NCI-H446 treated with DMSO at 0.1 percent for 48 hours (cell line): Measurements from ENCODE around the gene CD99L2.

Experiments
- DNase-seq: peaks from one replicate; lab custom pipeline; 2025; lab: John Stamatoyannopoulos, UW

The CD99L2 gene

DNA sequence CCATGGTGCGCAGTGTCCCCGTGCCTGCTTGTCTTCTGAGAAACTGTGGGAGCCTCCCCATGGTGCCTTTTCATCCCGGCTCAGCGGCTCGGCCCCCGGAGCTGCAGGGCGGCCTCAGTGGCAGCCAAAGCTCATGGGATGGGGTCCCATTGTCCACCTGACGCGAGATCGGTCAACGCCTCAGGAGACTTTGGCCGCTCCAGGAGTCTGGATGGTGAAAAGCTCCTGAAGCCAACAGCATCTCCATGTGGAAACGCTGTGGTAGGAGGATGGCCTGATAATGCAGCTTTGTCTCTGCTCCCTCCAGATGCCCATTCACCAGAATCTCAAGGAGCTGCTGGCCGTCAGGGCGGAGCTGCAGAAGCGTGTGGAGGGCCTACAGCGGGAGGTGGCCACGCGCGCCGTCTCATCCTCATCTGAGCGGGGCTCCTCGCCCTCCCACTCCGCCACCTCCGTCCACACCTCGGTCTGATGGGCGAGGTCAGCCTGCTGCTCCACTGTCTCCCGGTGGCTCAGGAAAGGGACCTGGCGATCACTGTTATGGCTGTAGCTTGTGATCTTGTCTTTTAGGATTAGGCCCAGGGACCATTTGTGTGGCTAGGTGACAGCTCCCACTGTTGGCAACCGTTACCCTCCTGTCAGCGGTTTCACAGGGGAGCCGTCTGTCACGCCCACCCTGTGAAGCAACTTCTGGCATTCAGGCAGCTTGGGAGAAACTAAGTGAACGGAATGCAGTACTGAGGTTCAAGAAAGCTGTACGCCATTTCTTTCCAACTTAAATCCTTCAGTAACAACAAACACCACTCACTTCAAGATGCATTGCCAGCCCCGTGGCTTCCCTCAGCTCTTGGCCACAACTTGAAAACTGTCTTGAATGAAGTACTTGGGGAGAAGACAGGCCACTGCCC, 136.0 kb downstream of the CD99L2 start:
- DNase-seq: no peak

DNA sequence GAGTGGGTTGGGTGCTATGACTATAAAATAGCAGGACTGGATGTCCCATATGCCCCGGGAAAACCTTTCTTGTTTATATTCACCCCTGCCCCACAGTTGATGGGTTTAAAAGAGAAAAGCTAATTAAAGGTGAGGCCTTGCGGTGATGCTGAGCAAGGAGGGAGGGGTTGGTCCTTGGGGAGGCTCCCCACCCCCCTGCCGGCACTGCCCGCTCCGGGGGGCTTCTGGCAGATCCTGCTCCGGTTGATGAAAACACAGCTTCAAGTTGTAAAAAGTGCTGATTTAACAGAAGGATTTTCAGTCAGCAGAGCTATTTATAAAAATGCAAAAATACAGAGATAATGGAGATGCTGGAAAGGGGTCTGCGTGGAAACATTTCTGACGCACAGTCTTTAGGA, 136.7 kb downstream of the CD99L2 start:
- no peak for DNase-seq

DNA sequence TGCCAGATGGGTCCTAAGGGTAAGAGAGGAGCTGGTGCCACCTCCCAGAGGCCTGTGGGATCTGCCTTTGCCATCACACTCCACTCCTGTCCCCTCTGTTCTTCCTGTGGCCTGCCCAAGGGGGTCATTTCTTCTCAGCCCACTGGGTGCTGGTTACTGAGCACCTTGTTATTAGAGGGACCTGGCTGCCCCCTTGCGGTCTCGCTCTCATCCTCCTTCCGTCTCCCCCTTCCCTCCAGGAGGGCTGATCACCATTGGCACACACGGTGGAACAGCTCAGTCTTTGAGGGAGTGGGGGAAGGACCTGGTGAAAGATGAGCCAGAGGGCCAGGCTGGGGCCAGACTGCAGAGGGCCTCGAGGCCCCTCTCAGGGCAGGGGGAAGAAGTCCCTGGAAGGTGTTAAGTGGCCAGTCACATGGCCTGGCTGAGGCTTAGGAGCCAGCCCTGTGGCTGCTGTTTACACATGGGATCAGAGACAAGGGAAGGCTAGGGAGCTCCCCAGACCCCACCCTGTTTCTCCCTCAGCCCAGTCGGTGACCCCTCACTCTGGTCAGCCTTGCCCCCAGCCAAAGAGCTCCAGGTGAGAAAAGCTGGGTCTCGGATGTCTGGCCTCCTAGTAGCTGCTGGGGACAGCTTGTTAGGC, 137.2 kb downstream of the CD99L2 start:
- DNase-seq: no peak

DNA sequence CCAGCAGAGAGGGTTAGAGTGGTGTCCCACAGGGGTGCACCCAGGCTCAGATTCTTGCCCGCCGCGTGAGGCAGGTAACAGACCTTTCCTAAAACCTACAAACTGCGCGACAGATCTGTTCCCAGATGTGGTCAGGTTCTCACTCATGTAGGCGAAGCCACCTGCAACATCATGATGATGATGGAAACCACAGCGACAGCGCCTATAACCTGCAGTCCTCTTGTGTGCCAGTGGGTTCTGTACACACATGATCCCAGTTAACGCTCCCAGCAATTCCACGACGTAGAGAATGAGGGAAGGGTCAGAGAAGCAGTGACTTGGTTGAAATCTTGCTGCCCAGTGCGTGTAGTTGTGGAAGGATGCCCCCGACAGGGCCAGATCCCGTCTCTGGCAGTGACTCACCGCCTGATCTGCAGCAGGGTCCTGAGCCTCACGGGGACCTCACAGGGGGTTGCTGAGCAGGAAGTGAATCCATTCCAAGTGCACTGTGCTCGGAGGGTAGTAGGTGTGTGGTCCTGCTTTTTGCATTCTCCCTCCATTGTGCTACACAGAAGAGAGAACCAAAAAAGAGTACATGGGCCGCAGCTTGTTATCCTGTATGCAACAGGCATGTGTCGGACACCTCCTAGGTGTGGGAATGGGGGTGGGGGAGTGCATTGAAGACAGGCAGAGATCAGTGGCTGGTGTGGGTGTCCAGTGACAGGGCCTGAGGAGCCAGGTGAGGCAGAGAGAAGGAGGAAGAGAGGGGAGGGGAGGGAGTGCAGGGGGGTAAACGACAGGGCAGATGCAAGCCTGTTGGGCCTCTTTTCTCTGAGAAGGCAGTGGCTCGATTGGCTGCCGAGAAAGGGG, 138.7 kb downstream of the CD99L2 start:
- no peak for DNase-seq

DNA sequence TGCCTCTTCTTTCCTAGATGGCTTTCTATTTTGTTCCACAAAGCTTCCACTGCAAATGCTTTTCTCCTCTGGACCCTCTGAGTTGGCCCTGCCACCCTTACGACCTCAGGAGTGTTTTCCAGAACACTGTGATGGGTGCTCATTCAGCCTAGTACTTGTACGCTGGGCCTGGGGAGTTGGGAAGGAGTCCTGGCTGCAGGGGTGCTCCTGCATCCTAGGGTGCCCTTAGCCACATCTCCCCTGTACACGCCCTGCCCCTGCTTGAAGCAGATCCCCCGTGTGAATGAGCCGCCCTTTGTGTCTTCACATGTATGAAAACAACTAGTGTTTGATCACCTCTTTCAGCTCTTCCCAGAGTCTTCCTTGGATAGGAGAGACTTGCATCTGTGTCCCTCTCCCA, 141.1 kb downstream of the CD99L2 start:
- no peak for DNase-seq

DNA sequence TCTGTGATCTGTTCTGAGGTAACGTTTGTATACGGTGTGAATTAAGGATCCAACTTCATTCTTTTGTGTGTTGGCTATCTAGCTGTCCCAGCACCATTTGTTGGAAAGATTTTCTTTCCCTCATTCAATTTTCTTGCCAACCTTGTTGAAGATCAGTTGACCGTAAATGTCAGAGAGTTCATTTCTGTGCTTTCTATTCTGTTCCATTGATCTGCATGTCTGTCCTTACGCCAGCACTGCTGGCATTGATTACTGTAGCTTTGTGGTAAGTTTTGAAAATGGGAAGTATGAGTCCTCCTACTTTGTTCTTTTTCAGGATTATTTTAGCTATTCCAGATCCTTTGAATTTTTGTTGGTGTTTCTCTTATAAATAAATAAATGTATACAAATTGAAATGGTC, 144.5 kb downstream of the CD99L2 start:
- DNase-seq: no peak

DNA sequence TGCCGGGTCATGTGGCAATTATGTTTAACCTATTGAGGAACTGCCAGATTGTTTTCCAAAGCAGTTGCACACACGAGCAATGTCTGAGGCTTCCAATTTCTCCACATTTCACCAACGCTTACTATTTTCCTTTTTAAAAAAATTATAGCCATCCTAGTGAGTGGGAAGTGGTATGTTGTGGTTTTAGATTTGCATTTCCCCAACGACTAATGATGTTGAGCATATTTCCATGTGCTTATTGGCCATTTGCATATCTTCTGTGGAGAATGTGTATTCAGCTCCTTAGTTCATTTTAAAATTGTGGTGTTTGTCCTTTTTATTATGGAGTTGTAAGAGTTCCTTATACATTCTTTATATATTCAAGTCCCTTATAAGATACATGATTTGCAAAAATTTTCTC, 145.1 kb downstream of the CD99L2 start:
- no peak for DNase-seq

DNA sequence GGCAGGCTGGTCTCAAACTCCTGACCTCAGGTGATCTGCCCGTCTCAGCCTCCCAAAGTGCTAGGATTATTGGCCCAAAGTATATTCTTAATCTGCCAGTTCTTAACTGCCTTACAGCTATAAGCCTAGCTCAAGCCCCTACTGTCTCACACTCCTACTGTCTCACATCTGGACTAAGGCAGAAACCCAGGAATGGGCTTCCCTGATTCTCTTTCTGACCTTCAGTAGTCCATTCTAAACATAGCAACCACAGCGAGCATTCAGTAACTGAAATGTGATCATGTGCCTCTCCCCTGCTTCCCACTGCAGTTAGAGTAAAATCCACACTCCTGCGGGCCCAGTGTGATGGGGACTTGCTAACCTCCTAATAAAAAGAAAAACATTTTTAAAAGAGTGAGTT, 146.3 kb downstream of the CD99L2 start:
- DNase-seq: no peak

DNA sequence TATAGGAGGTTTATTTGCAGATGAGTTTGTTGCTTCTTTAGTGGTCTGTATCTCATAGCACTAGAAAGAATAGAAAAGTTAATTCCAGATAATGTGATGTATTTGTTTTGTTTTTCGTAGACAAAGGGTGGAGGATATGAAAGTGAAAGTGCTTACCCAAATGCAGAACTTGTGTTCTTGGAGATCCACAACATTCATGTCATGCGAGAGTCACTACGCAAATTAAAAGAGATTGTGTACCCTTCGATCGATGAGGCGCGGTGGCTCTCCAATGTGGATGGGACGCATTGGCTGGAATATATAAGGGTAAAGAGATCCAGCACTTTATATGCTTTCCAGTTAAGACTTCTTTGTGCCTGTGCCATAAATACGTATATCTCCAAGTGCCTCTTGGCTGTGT, 162.0 kb downstream of the CD99L2 start:
- DNase-seq: no peak

DNA sequence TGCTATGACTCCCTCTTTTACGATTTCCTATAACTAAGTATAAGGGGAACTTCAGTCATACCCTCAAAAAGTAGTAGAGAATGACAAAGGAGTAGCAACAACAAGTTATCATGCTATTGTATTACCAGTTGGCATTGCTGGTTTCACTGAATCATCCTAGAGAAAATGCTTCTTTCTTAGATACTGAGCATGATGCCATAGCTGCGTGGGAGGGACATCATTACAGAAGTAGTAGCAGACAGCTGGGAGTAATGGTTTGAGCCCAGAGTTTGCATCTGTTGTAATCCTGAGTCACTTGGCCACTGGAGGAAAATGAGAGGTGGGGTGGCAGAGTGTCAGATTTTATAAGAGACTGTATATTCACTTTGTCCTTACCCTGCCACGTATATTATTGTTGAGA, 166.7 kb downstream of the CD99L2 start:
- DNase-seq: no peak

DNA sequence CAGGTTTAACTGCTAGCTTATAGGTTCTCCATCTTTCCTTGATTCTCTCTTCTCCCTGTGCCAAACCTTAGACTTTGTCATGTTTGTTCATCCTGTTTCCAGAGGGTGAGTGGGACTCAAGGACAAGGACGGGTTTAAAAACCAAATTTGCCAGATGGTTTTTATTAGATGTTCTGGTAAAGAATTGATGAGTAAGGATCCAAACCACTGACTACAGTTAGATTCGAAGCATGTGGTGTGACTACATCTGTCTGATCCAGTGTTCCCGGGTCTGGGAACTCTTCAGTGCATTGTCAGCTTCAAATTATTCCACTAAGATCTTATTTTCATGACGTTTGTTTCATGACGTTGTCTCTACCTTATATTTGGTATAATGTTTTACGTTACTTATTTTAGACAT, 167.7 kb downstream of the CD99L2 start:
- no peak for DNase-seq

DNA sequence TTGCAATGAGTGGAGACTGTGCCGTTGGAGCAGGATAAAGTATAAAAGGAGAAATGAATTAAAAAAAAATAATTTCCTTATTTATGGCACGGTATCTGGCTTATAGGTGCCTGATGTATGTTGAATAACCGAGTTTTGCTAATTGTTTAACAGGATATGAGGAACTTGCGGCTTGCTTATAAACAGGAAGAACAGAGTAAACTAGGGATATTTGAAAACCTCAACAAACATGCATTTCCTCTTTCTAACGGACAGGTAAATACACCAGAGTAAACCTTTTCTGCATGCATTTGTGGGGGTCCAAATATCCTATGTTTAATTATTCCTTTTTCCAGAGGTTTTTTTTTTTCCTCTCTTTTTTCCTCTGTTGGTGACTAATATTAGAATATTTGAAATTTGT, 168.5 kb downstream of the CD99L2 start:
- DNase-seq: no peak

DNA sequence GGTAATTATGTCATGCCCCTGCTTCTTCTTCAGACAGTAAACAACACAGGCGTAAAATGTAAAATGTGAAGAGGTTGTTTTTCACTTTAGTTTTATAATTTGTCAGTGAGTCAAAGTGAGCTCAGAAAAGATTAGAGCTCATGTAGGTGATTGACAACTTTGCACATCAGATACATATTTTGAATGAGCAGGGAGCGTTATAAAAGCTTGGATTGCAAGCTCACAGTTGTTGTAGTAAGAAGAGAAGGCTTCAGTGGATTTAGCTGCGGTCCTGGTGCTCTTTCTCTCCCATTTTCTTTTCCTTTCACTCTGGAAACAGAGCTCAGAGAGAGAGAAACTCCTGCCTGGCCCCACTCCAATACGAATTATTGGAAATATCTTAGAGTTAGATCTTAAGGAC, 178.8 kb downstream of the CD99L2 start:
- DNase-seq: no peak
